HG02571 (cell line): ENCODE measurements around the gene NAA60.

Source experiments
- ATAC-seq: cut with Tn5 transposase; IDR thresholded peaks from one replicate; pipeline ENCODE4 v1.9.1; 2021; ENCODE audit warnings: mild to moderate bottlenecking, moderate library complexity; ENCODE audit not compliant: unreplicated experiment

Gene NAA60

GRCh38 chr16:3536271-3536731 lies 92.8 kb downstream of the NAA60 start:
- ATAC-seq: no peak
